Hepatocyte (in vitro differentiated cells): Measurements from ENCODE around the gene KIAA1755. TPM values are rescaled to one million over a fixed set of nuclear protein-coding genes. Genes with fewer than 3 reads are reported as not detected.

Experiments
- DNase-seq: peaks from one replicate; pipeline ENCODE4 v3.0.0-alpha.2; 2016; ENCODE audit warnings: low spot score
- H2AFZ ChIP-seq: fragments of 200-600 bp; sonication (generic); 2 replicates; pipeline ENCODE4 v1.6.0; 2016; ENCODE audit warnings: antibody characterized with exemption, mild to moderate bottlenecking
- H3K27ac ChIP-seq: fragments of 200-600 bp; sonication (generic); 2 replicates; pipeline ENCODE4 v1.5.1; 2016; ENCODE audit warnings: mild to moderate bottlenecking
- H3K27me3 ChIP-seq: fragments of 200-600 bp; sonication (generic); 2 replicates; pipeline ENCODE4 v1.6.1; 2016
- H3K36me3 ChIP-seq: fragments of 200-600 bp; sonication (generic); replicated peaks from 2 replicates; pipeline ENCODE4 v1.5.1; 2016; ENCODE audit warnings: low read depth; ENCODE audit not compliant: insufficient read depth
- H3K4me1 ChIP-seq: fragments of 200-600 bp; sonication (generic); 2 replicates; pipeline ENCODE4 v1.5.1; 2016; ENCODE audit warnings: mild to moderate bottlenecking, moderate library complexity; ENCODE audit not compliant: insufficient read depth
- H3K4me2 ChIP-seq: fragments of 200-600 bp; sonication (generic); 2 replicates; pipeline ENCODE4 v1.6.0; 2016
- H3K4me3 ChIP-seq: fragments of 200-600 bp; sonication (generic); 2 replicates; pipeline ENCODE4 v1.5.1; 2016; ENCODE audit warnings: mild to moderate bottlenecking
- H3K79me2 ChIP-seq: fragments of 200-600 bp; sonication (generic); 2 replicates; pipeline ENCODE4 v1.6.0; 2017; ENCODE audit warnings: mild to moderate bottlenecking
- H3K9me2 ChIP-seq: fragments of 200-600 bp; sonication (generic); replicated peaks from 2 replicates; pipeline ENCODE4 v1.6.0; 2017; ENCODE audit warnings: mild to moderate bottlenecking; ENCODE audit not compliant: insufficient read depth
- H3K9me3 ChIP-seq: fragments of 200-600 bp; sonication (generic); 2 replicates; pipeline ENCODE4 v1.5.1; 2016; ENCODE audit warnings: low read depth, mild to moderate bottlenecking
- H4K20me1 ChIP-seq: fragments of 200-600 bp; sonication (generic); 2 replicates; pipeline ENCODE4 v1.6.0; 2016; ENCODE audit warnings: mild to moderate bottlenecking; ENCODE audit not compliant: insufficient read depth, poor library complexity, severe bottlenecking
- CTCF ChIP-seq: fragments of 200-600 bp; sonication (generic); IDR thresholded peaks from 2 replicates; pipeline ENCODE4 v1.5.1; 2016; ENCODE audit warnings: antibody characterized with exemption, mild to moderate bottlenecking; ENCODE audit not compliant: poor library complexity
- EZH2 ChIP-seq: fragments of 200-600 bp; sonication (generic); IDR thresholded peaks from 2 replicates; pipeline ENCODE4 v1.6.1; 2016; ENCODE audit warnings: antibody characterized with exemption, mild to moderate bottlenecking, borderline replicate concordance
- EZH2phosphoT487 ChIP-seq: fragments of 200-600 bp; sonication (generic); IDR thresholded peaks from one replicate; pipeline ENCODE4 v1.6.1; 2018; ENCODE audit warnings: antibody characterized with exemption, mild to moderate bottlenecking, low read depth, moderate library complexity; ENCODE audit not compliant: unreplicated experiment, severe bottlenecking
- WGBS: methylation state at CpG from one replicate; pipeline ENCODE4 v1.1.6; 2016; ENCODE audit warnings: low lambda C conversion rate; ENCODE audit errors: missing lambda C conversion rate; 5-methylcytosine and 5-hydroxymethylcytosine counted together
- polyA plus RNA-seq: library from polyadenylated mRNA; unstranded; fragments of >200 nt; fragmentation: Nextera tagmentation; extraction: Ambion mirVana; gene quantifications from 2 replicates; pipeline ENCODE4 v1.2.1, GENCODE V29; 2016
- total RNA-seq: library from RNA; depleted of rRNA; stranded (reverse); fragments of >200 nt; gene quantifications from 2 replicates; pipeline ENCODE4 v1.2.3, GENCODE V29; 2014

The KIAA1755 gene
- total and polyA plus RNA-seq, 2 experiments from 2014 or later, result 1.6 to 3.4 TPM

GRCh38 chr20:38243709-38244020 lies 16.9 kb downstream of the KIAA1755 start:
- no peak for DNase-seq
- Histone ChIP-seq H3K27ac (no peak overlapping the region), H4K20me1 (no peaks in the 10 kb centered on the region), H3K4me1 (no peaks in the 10 kb centered on the region), H3K27me3 (no peaks in the 10 kb centered on the region), H3K9me2 (no peaks in the 10 kb centered on the region), H3K4me2 (no peak overlapping the region), H3K9me3 (no peaks in the 10 kb centered on the region), H3K79me2 (no peaks in the 10 kb centered on the region), H3K36me3 (no peaks in the 10 kb centered on the region), H2AFZ (no peak overlapping the region), H3K4me3 (no peak overlapping the region)
- 89% methylated on average over 2 of the region's 2 CpGs for WGBS
- TF ChIP-seq EZH2phosphoT487, result no peak
- TF ChIP-seq EZH2, result no peak
- no peak for TF ChIP-seq CTCF

- Histone ChIP-seq H3K27me3 (no peaks in the 10 kb centered on the region), H3K4me1 (no peaks in the 10 kb centered on the region), H2AFZ (no peak overlapping the region), H3K9me3 (no peaks in the 10 kb centered on the region), H3K4me2 (no peak overlapping the region), H3K36me3 (no peaks in the 10 kb centered on the region), H3K4me3 (no peak overlapping the region), H3K9me2 (no peaks in the 10 kb centered on the region), H3K79me2 (no peaks in the 10 kb centered on the region), H4K20me1 (no peaks in the 10 kb centered on the region), H3K27ac (no peak overlapping the region)
- 63% methylated on average over 5 of the region's 5 CpGs for WGBS
- no peak for TF ChIP-seq EZH2
- TF ChIP-seq CTCF, result peak; percentile 29
- no peak for DNase-seq
These were observed 17.5 kb downstream of the KIAA1755 start for GRCh38 chr20:38242848-38243708.

GRCh38 chr20:38241201-38241600 lies 19.3 kb downstream of the KIAA1755 start:
- Histone ChIP-seq H3K9me3 (no peaks in the 10 kb centered on the region), H4K20me1 (no peaks in the 10 kb centered on the region), H3K27ac (no peak overlapping the region), H3K9me2 (no peaks in the 10 kb centered on the region), H3K27me3 (no peaks in the 10 kb centered on the region), H3K4me3 (no peak overlapping the region), H2AFZ (no peak overlapping the region), H3K4me2 (no peak overlapping the region), H3K79me2 (no peaks in the 10 kb centered on the region), H3K36me3 (no peaks in the 10 kb centered on the region), H3K4me1 (no peaks in the 10 kb centered on the region)
- TF ChIP-seq CTCF, result no peak
- TF ChIP-seq EZH2, result no peak
- TF ChIP-seq EZH2phosphoT487, result no peak
- 90% methylated on average over 3 of the region's 3 CpGs for WGBS
- DNase-seq, result no peak
